ENCODE results near the gene ST3GAL3.
A peak's percentile ranks its signal among the peaks of the same experiment; 100 is the strongest.

The ST3GAL3 gene

GRCh38 chr1:43806183-43806582, 98.8 kb downstream of the ST3GAL3 start:
- Histone ChIP-seq H3K4me2 (no peak overlapping the region), H4K20me1 (no peaks in the 10 kb centered on the region), H3K4me3 (no peak overlapping the region), H3K9me3 (replicated peaks in 1 of 11) (peaks cover 24 to 45% (median 35%) of the 10 kb centered on the region in 11 experiments), H3K9ac (no peak overlapping the region), H3K27ac (no peak overlapping the region), H3K27me3 (no peaks in the 10 kb centered on the region), H3K4me1 (peaks cover 3 to 5% (median 4%) of the 10 kb centered on the region in 10 experiments; a peak in 19 of 20 replicates), H3K36me3 (peaks cover 7 to 86% (median 59%) of the 10 kb centered on the region in 11 experiments; a peak in 20 of 22 replicates)
- TF ChIP-seq Cebpa-rat (IDR thresholded peaks at IDR 0.05): no peak

- H3K27ac ChIP-seq: no peak overlapping the region
- H3K4me2 ChIP-seq: no peak overlapping the region
- H3K4me1 ChIP-seq: peaks cover 19 to 23% (median 21%) of the 10 kb centered on the region in 10 experiments
- H3K4me3 ChIP-seq: no peak overlapping the region
- no peaks in the 10 kb centered on the region for H4K20me1 ChIP-seq
- no peaks in the 10 kb centered on the region for H3K27me3 ChIP-seq
- no peak overlapping the region for H3K9ac ChIP-seq
- TF ChIP-seq Cebpa-rat (IDR thresholded peaks at IDR 0.05): no peak
- peaks cover 7 to 70% (median 43%) of the 10 kb centered on the region in 11 experiments; a peak in 20 of 22 replicates for H3K36me3 ChIP-seq
- peaks cover 24 to 45% (median 35%) of the 10 kb centered on the region in 11 experiments for H3K9me3 ChIP-seq (replicated peaks in 1 of 11)
Measured at GRCh38 chr1:43809097-43809673, 101.8 kb downstream of the ST3GAL3 start.

- Histone ChIP-seq H3K27ac (peak overlapping the region in 1 of 11 experiments; percentile 50; a peak in 3 of 22 replicates), H4K20me1 (no peaks in the 10 kb centered on the region), H3K4me2 (peak overlapping the region; percentile 33 to 79 (median 63); a peak in 15 of 22 replicates), H3K9me3 (replicated peaks in 1 of 11) (peaks cover 20 to 27% (median 21%) of the 10 kb centered on the region in 11 experiments), H3K4me3 (no peak overlapping the region), H3K9ac (no peak overlapping the region), H3K36me3 (peaks cover 16 to 62% (median 47%) of the 10 kb centered on the region in 11 experiments; a peak in 21 of 22 replicates), H3K4me1 (peaks cover 29 to 37% (median 34%) of the 10 kb centered on the region in 10 experiments), H3K27me3 (no peaks in the 10 kb centered on the region)
- TF ChIP-seq Cebpa-rat (IDR thresholded peaks at IDR 0.05): no peak
Measured at GRCh38 chr1:43812579-43812978, 105.2 kb downstream of the ST3GAL3 start.

GRCh38 chr1:43814401-43814800, 107.1 kb downstream of the ST3GAL3 start:
- H4K20me1 ChIP-seq: no peaks in the 10 kb centered on the region
- peaks cover 19 to 26% (median 20%) of the 10 kb centered on the region in 11 experiments for H3K9me3 ChIP-seq (replicated peaks in 1 of 11)
- H3K36me3 ChIP-seq: peaks cover 20 to 61% (median 45%) of the 10 kb centered on the region in 11 experiments
- no peak for TF ChIP-seq Cebpa-rat (IDR thresholded peaks at IDR 0.05)
- peaks cover 29 to 37% (median 34%) of the 10 kb centered on the region in 10 experiments for H3K4me1 ChIP-seq
- no peak overlapping the region for H3K4me3 ChIP-seq
- no peaks in the 10 kb centered on the region for H3K27me3 ChIP-seq
- H3K27ac ChIP-seq: peak overlapping the region in 7 of 11 experiments; percentile 2 to 63 (median 14); a peak in 7 of 22 replicates
- H3K4me2 ChIP-seq: peak overlapping the region; percentile 33 to 79 (median 63)
- no peak overlapping the region for H3K9ac ChIP-seq

GRCh38 chr1:43817304-43817939, 110.1 kb downstream of the ST3GAL3 start:
- Histone ChIP-seq H3K27ac (no peak overlapping the region), H4K20me1 (no peaks in the 10 kb centered on the region), H3K9ac (no peak overlapping the region), H3K4me3 (no peak overlapping the region), H3K36me3 (peaks cover 22 to 70% (median 59%) of the 10 kb centered on the region in 11 experiments), H3K4me1 (peaks cover 31 to 47% (median 43%) of the 10 kb centered on the region in 10 experiments), H3K4me2 (no peak overlapping the region), H3K9me3 (replicated peaks in 1 of 11) (peaks cover 19 to 33% (median 23%) of the 10 kb centered on the region in 11 experiments), H3K27me3 (no peaks in the 10 kb centered on the region)
- no peak for TF ChIP-seq Cebpa-rat (IDR thresholded peaks at IDR 0.05)

- no peak for TF ChIP-seq Cebpa-rat (IDR thresholded peaks at IDR 0.05)
- Histone ChIP-seq H3K4me3 (peak overlapping the region in 1 of 10 experiments; percentile 19; a peak in 2 of 20 replicates), H3K36me3 (peaks cover 22 to 79% (median 62%) of the 10 kb centered on the region in 11 experiments)
Measured at GRCh38 chr1:43818691-43819090, 111.4 kb downstream of the ST3GAL3 start.

GRCh38 chr1:43819357-43819756, 112.0 kb downstream of the ST3GAL3 start:
- TF ChIP-seq Cebpa-rat (IDR thresholded peaks at IDR 0.05): no peak
- Histone ChIP-seq H3K36me3 (peaks cover 22 to 79% (median 62%) of the 10 kb centered on the region in 11 experiments), H3K9me3 (replicated peaks in 1 of 11) (peaks cover 19 to 33% (median 23%) of the 10 kb centered on the region in 11 experiments), H3K27me3 (no peaks in the 10 kb centered on the region), H3K4me3 (peak overlapping the region in 1 of 10 experiments; percentile 19; a peak in 1 of 20 replicates), H3K4me2 (no peak overlapping the region), H3K9ac (no peak overlapping the region), H4K20me1 (no peaks in the 10 kb centered on the region), H3K4me1 (peaks cover 19 to 37% (median 32%) of the 10 kb centered on the region in 10 experiments), H3K27ac (no peak overlapping the region)

More at GRCh38 chr1:43818691-43819090, 111.4 kb downstream of the ST3GAL3 start:
- no peak overlapping the region for H3K4me2 ChIP-seq
- no peaks in the 10 kb centered on the region for H3K27me3 ChIP-seq
- H3K4me1 ChIP-seq: peaks cover 19 to 37% (median 32%) of the 10 kb centered on the region in 10 experiments
- H3K9ac ChIP-seq: no peak overlapping the region
- peaks cover 19 to 33% (median 23%) of the 10 kb centered on the region in 11 experiments for H3K9me3 ChIP-seq (replicated peaks in 1 of 11)
- H4K20me1 ChIP-seq: no peaks in the 10 kb centered on the region
- H3K27ac ChIP-seq: no peak overlapping the region

GRCh38 chr1:43821471-43821870, 114.1 kb downstream of the ST3GAL3 start:
- H3K27ac ChIP-seq: no peak overlapping the region
- H4K20me1 ChIP-seq: no peaks in the 10 kb centered on the region
- H3K4me3 ChIP-seq: no peak overlapping the region
- peaks cover 19 to 28% (median 23%) of the 10 kb centered on the region in 11 experiments for H3K9me3 ChIP-seq (replicated peaks in 1 of 11)
- TF ChIP-seq Cebpa-rat (IDR thresholded peaks at IDR 0.05): no peak
- H3K4me1 ChIP-seq: peaks cover 11 to 34% (median 28%) of the 10 kb centered on the region in 10 experiments
- H3K4me2 ChIP-seq: peak overlapping the region in 7 of 11 experiments; percentile 4 to 31 (median 19); a peak in 9 of 22 replicates
- H3K36me3 ChIP-seq: peaks cover 20 to 82% (median 50%) of the 10 kb centered on the region in 11 experiments
- no peak overlapping the region for H3K9ac ChIP-seq
- H3K27me3 ChIP-seq: no peaks in the 10 kb centered on the region

Data from BLaER1 treated with 17β-estradiol and CSF1 and Interleukin-3, amounts not matched to agents 10 nM and 100 nM (cell line).